Endodermal cell (in vitro differentiated cells): Measurements from ENCODE around the gene KCNT1. TPM values are rescaled to one million over a fixed set of nuclear protein-coding genes. Genes with fewer than 3 reads are reported as not detected.

Experiments used
- DNase-seq: peaks from one replicate; pipeline ENCODE4 v3.0.0-alpha.2; 2017
- H3K27ac ChIP-seq: 2 replicates; pipeline ENCODE4 v1.5.1; 2013; ENCODE audit warnings: mild to moderate bottlenecking, low read depth, low read length, moderate library complexity
- H3K27me3 ChIP-seq: 2 replicates; pipeline ENCODE4 v1.6.1; 2013; ENCODE audit warnings: mild to moderate bottlenecking, low read length, moderate library complexity; ENCODE audit not compliant: insufficient read depth, control insufficient read depth, poor library complexity, severe bottlenecking
- H3K36me3 ChIP-seq: 2 replicates; pipeline ENCODE4 v1.7.0; 2013; ENCODE audit warnings: mild to moderate bottlenecking, low read length, moderate library complexity; ENCODE audit not compliant: control insufficient read depth, insufficient read depth
- H3K4me1 ChIP-seq: one replicate; pipeline ENCODE4 v1.7.0; 2013; ENCODE audit warnings: low read length; ENCODE audit not compliant: control insufficient read depth, insufficient read depth
- H3K4me3 ChIP-seq: 2 replicates; pipeline ENCODE4 v1.5.1; 2013; ENCODE audit warnings: mild to moderate bottlenecking, low read length, moderate library complexity
- H3K9ac ChIP-seq: 2 replicates; pipeline ENCODE4 v1.6.1; 2013; ENCODE audit warnings: mild to moderate bottlenecking, low read length, moderate library complexity; ENCODE audit not compliant: poor library complexity, severe bottlenecking; ENCODE audit errors: extremely low read depth
- H3K9me3 ChIP-seq: 2 replicates; pipeline ENCODE4 v1.6.1; 2013; ENCODE audit warnings: mild to moderate bottlenecking, low read length, moderate library complexity; ENCODE audit not compliant: control insufficient read depth
- H3K27ac Mint-ChIP-seq: 2 replicates; pipeline ENCODE4 v1.8.0; 2020; ENCODE audit warnings: mixed read lengths
- H3K27me3 Mint-ChIP-seq: 2 replicates; pipeline ENCODE4 v1.8.0; 2021; ENCODE audit warnings: mild to moderate bottlenecking, mixed read lengths; ENCODE audit not compliant: insufficient read depth
- H3K36me3 Mint-ChIP-seq: 2 replicates; pipeline ENCODE4 v1.8.0; 2020; ENCODE audit warnings: low read depth, mixed read lengths
- H3K4me1 Mint-ChIP-seq: 2 replicates; pipeline ENCODE4 v1.8.0; 2020; ENCODE audit warnings: mixed read lengths
- H3K4me3 Mint-ChIP-seq: 2 replicates; pipeline ENCODE4 v1.8.0; 2020; ENCODE audit warnings: mild to moderate bottlenecking, moderate library complexity, mixed read lengths
- H3K9me3 Mint-ChIP-seq: 2 replicates; pipeline ENCODE4 v1.8.0; 2020; ENCODE audit warnings: mild to moderate bottlenecking, mixed read lengths
- CTCF ChIP-seq: fragments of 200-600 bp; sonication (generic); conservative IDR thresholded peaks from 2 replicates; pipeline ENCODE4 v1.5.0; 2021; ENCODE audit warnings: antibody characterized with exemption, mild to moderate bottlenecking
- WGBS, 2 experiments: methylation state at CpG; one replicate each; pipeline versions ENCODE4 v1.1.5 to v1.1.7; 2013; ENCODE audit warnings: missing lambda C conversion rate in 2 of 2, mixed read lengths in 1 of 2; ENCODE audit not compliant: insufficient coverage in 1 of 2, insufficient read length in 1 of 2; 5-methylcytosine and 5-hydroxymethylcytosine counted together
- total RNA-seq, 2 donors: library from RNA; stranded (reverse); fragmentation: NEBNext Ultra II Directional in 1 of 2; extraction: Animal tissue kit (Norgen Biotek cat#: 25700) in 1 of 2; gene quantifications; 2 replicates in 1 of 2; 3 replicates in 1 of 2; pipeline ENCODE4 v1.2.1, GENCODE V29; 2021

The KCNT1 gene
- total RNA-seq, 2 donors from 2014 or later = 0.15 TPM; not detected in 1

GRCh38 chr9:135820661-135821060 is 118.7 kb downstream of the KCNT1 start:
- H3K27ac ChIP-seq = no peak overlapping the region
- H3K9me3 ChIP-seq = no peaks in the 10 kb centered on the region
- H3K27me3 Mint-ChIP-seq = no peaks in the 10 kb centered on the region
- no peak overlapping the region for H3K4me3 Mint-ChIP-seq
- H3K4me1 Mint-ChIP-seq = no peaks in the 10 kb centered on the region
- H3K4me1 ChIP-seq = no peaks in the 10 kb centered on the region
- H3K9ac ChIP-seq = no peak overlapping the region
- H3K9me3 Mint-ChIP-seq = no peaks in the 10 kb centered on the region
- peaks cover 74% of the 10 kb centered on the region for H3K36me3 ChIP-seq
- H3K27ac Mint-ChIP-seq = no peak overlapping the region
- no peak overlapping the region for H3K4me3 ChIP-seq
- H3K36me3 Mint-ChIP-seq = peaks cover 92% of the 10 kb centered on the region
- no peak for TF ChIP-seq CTCF
- H3K27me3 ChIP-seq = no peaks in the 10 kb centered on the region
- 95 to 98% methylated on average over 14 to 18 of the region's 18 CpGs for WGBS, 2 experiments
- no peak for DNase-seq

GRCh38 chr9:135821116-135821515 is 119.1 kb downstream of the KCNT1 start:
- 95 to 97% methylated on average over 18 to 20 of the region's 20 CpGs for WGBS, 2 experiments
- Mint-ChIP-seq H3K27ac (no peak overlapping the region), H3K36me3 (peaks cover 88% of the 10 kb centered on the region), H3K4me3 (no peak overlapping the region), H3K9me3 (no peaks in the 10 kb centered on the region), H3K4me1 (no peaks in the 10 kb centered on the region), H3K27me3 (no peaks in the 10 kb centered on the region)
- H3K4me3 ChIP-seq = no peak overlapping the region
- H3K36me3 ChIP-seq = peaks cover 75% of the 10 kb centered on the region
- TF ChIP-seq CTCF = no peak
- H3K4me1 ChIP-seq = no peaks in the 10 kb centered on the region
- no peak overlapping the region for H3K27ac ChIP-seq
- no peaks in the 10 kb centered on the region for H3K9me3 ChIP-seq
- no peak overlapping the region for H3K9ac ChIP-seq
- no peaks in the 10 kb centered on the region for H3K27me3 ChIP-seq
- no peak for DNase-seq

GRCh38 chr9:135821733-135822373 is 119.9 kb downstream of the KCNT1 start:
- no peaks in the 10 kb centered on the region for H3K4me1 Mint-ChIP-seq
- Histone ChIP-seq H3K27ac (no peak overlapping the region), H3K4me3 (no peak overlapping the region), H3K36me3 (peaks cover 78% of the 10 kb centered on the region), H3K4me1 (no peaks in the 10 kb centered on the region), H3K27me3 (no peaks in the 10 kb centered on the region), H3K9ac (no peak overlapping the region), H3K9me3 (no peaks in the 10 kb centered on the region)
- no peaks in the 10 kb centered on the region for H3K9me3 Mint-ChIP-seq
- TF ChIP-seq CTCF = no peak
- no peak overlapping the region for H3K27ac Mint-ChIP-seq
- DNase-seq = no peak
- 95 to 96% methylated on average over 27 of the region's 27 CpGs for WGBS, 2 experiments
- no peaks in the 10 kb centered on the region for H3K27me3 Mint-ChIP-seq
- H3K4me3 Mint-ChIP-seq = no peak overlapping the region
- H3K36me3 Mint-ChIP-seq = peaks cover 87% of the 10 kb centered on the region
